GM19463 (cell line): ENCODE data around the gene CCDC154.

Experiments used
- ATAC-seq: cut with Tn5 transposase; IDR thresholded peaks from one replicate; pipeline ENCODE4 v1.9.1; 2021; ENCODE audit warnings: mild to moderate bottlenecking, moderate library complexity; ENCODE audit not compliant: unreplicated experiment

The CCDC154 gene

DNA sequence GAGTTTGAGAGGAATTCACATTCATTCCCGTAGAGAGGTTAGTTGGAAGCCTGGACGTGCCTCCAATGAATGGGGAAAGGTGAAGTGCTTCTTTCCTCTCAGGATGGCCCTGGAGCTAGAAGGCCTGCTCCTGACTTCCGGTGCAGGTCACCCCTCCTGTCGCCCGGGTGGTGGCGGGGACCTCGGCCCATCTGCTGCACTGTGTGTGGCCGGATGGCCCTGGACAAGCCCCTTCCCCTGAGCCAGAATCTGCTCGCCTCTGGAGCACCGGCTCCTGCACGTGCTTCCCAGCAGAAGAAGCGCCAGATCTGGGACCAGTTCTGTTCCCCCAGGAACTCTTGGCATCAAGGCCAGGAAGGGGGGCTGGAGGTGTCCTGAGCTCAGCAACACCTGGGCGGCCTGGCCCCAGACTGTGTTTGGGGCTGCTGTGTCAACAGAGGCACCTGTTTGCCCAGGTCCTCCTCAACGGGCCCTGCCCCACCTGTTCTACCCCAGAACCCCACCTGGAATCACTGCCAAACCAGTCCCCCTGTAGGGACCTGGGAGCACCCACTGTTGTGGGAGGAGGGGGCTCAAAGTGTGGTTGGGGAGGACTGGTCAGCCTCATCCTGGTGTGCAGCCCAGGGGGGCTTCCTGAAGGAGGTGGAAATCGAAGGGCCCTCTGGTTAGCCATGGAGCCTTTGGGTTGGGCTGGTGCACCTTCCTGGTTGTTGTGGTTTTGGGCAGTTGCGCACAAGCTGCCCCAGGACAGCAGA is 18.6 kb downstream of the CCDC154 start:
- no peak for ATAC-seq

DNA sequence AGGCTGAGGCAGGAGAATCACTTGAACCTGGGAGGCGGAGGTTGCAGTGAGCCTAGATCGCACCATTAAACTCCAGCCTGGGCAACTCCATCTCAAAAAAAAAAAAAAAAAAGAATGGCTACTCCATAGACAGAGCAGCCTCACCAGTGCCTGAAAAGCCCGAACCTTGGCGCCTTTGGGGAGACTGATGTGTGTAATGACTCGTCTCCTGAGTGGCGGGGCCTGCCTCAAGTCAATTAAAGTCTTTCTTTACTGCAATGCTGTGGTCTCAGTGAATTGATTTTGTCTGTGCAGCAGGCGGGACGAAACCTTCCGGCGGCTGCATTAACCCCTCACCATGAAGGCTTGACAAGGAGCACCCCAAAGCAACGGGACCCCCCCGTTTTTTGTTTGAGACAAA is 20.3 kb downstream of the CCDC154 start:
- no peak for ATAC-seq

DNA sequence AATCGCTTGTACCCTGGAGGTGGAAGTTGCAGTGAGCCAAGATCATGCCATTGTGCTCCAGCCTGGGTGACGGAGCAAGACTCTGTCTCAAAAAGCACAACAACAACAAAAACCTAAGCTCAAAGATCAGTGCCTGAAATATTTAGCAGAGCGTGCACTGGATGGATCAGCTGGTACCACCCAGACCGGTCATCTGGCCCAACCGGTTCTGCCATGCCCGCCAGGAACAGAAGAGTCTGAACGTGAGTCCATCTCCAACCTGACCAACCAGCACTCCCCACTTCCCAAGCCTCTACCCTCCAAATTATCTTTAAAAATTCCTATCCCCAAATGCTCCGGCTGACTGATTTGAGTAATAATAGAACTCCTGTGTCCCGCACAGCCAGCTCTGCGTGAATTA is 22.3 kb downstream of the CCDC154 start:
- no peak for ATAC-seq

DNA sequence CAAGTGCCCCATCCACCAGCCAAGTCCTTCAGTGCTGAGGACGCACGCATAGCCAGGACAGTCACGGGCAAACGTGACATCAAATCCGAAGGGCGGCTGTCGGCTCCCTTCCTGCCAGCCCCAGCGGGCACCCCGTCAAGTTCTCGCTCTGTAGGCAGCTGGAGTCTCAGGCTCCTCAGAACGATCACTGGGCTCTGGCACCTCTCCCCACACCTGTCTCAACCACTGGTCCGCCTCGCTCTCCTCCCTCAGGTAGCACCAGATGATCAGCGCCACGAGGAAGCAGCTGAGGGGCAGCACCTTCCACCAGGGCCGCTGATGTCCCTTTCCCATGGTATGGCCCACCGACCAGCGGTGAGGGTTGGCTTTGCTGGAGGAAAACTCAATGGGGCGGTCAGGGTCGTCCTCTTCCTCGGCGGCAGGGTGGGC is 24.2 kb downstream of the CCDC154 start:
- no peak for ATAC-seq

DNA sequence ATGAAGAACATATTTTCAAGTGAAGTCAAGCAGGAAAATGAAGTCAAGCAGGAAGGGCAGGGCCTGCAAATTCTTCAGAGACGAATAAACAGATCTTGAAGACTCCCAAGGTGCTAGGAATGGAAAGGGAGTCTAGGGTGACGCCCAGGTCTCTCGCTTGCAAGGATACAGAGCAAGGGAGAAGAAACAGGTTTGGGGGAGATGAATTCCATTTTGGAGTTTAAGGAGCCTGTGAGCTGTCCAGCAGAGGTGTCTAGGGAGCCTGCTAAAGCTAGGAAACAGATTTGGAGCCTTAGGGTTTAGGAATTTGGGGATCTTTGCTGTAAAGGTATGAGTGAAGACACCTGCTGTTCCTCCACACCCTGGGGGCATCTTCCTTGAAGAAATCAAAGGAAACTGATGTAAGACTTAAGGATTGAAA is 27.8 kb downstream of the CCDC154 start:
- no peak for ATAC-seq

DNA sequence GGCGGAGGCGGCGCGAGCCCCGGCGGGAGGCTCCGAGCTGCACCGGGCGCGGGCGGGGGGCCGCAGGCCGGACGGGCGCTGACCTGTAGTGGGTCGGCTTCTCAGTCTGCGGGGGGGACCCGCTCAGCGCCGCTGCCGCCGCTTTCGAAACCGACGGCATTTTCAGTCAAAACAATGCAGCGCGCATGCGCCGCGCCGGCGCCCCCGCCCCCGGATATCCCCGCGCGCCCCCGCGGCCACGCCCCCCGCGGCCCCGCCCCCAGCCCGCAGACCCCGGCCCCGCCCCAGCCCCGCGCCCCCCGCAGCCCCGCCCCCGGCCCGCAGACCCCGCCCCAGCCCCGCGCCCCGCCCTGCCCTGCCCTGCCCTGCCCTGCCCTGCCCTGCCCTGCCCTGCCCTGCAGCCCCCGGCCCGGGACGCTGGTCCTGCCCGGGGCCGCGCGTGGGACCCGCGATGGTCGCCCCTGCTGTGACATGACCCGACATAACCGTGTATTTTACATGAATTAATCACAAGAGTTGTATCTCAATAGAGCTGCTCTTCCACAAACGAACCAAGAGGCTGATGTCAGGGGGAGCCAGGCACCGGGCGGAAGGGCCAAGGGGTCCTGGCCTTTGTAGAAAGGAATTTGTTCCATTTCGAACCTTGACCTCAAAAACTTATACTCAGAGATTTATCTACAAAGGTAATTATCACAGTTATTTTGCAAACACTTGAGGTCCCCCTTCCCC is 29.7 kb downstream of the CCDC154 start, which contains the start of gene UNKL:
TSS of gene UNKL (minus strand) at position 173 of the 729 bp plus-strand sequence. CDS start at position 160, 13 bp downstream.
- no peak for ATAC-seq

DNA sequence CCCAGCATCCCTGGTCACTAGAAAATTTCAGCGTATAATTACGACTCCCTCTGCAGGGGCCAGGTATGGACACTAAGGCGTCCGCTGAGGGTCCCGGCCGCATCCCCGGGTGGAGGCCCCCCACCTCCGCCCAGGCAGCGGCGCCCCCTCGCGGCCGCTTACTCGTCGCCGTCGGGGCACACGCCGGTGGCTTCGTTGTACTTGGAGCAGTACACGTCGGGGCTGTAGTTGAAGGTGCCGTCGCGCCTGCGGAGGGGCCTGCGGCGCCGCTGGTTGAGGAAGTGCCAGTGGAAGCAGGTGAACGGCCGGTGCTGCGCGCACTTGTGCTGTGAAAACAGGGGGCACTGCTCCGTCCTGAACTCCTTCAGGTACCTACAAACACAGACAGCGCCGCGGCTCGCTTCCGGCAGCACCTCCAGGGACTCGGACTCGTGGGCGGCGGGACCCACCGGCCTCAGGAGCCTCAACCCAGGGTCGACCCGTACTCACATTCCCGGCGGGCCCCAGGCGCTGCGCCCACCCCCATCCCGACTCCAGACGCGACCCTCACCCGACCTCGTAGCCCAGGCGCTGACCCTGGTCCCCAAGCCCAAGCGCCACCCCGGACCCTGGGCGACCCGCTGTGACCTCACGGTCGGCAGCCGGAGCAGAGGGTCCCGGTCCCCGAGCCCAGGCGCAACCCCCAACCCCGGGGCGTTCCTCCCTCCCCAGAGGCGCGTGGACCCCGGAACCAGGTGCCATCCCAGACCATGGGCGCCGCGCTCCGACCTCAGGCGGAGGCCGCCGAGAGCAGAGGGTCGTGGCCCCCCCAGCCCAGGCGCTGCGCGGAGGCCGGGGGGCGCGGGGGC is 30.4 kb downstream of the CCDC154 start:
- ATAC-seq: no peak

DNA sequence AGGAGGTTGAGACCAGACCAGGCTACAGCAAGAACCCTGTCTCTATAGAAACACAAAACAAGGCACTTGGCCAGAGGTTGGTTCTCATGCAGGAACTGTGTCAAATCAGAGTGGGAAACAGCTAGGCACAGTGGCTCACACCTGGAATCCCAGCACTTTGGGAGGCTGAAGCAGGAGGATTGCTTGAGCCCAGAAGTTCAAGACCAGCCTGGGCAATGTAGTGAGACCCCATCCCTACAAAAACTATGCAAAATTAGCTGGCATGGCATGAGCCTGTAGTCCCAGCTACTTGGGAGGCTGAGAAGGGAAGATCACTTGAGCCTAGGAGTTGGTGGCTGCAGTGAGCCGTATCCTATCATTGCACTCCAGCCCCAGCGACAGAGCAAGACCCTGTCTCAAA is 31.5 kb downstream of the CCDC154 start:
- ATAC-seq: no peak

DNA sequence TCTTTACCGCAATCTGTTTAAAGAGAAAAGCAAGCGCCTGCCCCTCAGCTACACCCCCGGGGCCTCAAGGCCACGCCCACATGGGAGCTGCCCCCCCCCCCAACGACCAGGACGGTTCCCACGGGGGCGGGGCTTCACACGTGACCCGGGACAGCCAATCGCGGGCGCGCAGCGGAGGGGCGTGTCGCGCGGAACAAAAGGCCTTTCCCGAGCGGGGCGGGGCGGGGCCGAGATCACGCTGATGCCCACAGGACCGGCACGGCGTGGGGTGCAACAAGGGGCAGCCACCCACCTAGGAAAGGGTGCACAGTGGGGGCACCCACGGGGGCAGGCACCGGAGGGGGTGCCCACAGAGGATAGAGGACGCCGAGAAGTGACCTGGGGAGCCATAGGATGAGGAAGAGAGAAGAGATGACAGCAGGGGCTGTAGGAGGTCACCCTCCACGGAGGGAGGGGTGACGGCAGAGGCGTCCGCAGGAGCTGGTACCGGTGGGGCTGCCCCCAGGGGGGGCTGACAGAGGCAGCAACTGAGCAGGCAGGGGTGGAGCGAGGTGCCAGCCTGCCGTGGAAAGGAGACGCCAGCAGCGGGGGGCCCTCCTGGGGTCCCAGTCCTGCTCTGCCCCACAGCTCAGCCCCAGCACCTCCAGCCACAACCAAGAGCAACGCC is 36.1 kb downstream of the CCDC154 start:
- peak; percentile 69 for ATAC-seq

DNA sequence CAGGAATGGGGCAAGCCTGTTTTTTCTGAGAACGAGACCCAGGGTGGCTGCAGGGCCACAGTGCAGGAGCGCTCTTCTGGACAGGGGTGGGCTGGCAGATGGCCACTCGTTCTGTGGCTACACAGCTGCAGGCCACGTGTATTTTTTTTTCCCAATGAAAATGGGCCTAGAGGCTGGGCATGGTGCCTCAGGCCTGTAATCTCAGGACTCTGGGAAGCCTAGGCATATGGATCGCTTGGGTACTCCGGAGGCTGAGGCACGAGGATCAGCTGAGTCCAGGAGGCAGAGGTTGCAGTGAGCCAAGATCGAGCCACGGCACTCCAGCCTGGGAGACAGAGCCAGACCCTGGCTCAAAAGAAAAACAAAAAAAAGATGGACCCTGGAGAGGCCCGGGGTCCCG is 36.6 kb downstream of the CCDC154 start:
- ATAC-seq: no peak

DNA sequence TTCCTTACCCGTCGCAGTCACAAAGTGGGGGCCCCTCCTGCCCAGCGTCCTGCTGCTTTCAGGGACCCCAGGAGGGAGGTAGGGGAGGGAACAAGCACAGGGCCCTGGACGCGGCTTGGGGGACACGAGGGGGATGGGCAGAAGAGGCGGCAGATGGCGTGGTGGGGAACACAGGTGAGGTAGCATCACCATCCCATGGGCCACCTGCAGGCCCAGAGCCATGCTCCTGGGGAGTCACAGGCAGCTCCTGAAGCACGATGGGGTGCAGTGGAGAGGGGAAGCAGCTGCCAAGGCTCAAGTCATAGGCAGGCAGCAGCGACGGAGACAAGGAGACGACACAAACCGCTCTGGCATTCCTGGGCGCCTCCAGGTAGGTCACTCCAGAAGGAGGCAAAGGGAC is 40.6 kb downstream of the CCDC154 start:
- no peak for ATAC-seq

DNA sequence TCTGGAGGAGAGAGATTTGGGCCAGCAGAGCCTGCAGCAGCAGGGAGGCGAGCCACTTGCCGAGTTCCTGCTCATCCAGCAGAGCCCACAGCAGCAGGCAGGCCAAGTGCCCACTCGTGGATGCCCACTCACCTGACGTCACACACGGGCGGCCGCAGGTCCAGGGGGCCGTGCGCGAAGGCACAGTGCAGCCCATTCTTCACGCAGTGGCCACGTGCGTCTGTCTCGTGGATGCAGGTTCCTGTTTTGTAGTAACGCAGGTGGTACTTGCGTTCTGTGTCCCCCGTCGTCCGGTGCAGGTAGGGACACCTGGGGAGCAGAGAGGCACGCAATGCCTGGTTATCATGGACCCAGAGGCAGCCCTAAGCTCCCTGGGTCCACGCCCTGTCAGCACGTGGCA is 41.3 kb downstream of the CCDC154 start:
- ATAC-seq: no peak

DNA sequence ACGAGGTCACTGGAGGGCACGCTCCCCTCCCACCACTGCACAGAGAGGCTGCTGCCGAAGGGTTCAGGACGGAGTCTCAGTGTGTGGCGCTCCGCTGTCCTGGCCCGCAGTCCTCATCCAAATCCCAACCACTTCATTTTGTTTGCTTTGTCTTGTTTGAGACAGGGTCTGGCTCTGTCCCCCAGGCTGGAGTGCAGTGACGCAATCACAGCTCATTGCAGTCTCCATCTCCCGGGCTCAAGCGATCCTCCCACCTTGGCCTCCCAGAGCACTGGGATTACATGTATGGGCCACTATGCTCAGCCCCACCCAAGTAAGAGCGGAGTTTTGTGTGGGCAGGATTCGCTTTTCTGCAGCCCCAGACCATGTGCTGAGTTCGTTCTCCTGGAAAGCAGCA is 42.6 kb downstream of the CCDC154 start:
- no peak for ATAC-seq

DNA sequence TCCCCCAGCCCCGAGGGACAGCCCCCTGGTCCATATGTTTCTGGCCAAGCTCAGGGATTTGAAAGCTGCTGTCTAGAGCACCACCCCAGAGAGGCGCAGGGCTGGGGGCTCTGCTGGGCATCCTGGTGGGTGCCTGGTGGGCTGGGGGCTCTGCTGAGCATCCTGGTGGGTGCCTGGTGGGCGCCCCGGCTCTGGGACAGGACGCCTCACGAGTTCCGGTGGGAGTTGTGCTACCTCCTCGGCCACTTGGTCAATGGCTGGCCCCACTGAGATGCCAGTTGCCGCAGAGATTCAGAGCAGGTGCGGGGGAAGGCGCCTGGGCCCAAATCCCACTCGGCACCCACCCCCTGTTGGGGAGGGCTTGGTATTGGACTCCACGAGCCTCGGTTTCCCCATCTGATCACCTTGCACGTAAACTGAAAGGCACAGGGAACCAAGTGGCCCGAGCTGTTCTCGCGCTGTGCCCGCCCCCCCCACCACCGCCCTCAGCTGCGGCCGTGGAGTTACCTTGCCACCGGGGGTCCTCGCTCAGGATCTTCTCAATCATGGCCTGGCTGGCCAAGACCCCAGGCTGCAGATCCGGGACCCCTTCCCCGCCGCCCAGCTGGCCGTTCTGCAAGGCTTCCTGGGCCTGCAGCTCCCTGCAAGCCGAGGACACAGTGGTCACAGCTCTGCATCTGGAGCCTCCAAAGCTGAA is 43.1 kb downstream of the CCDC154 start:
- no peak for ATAC-seq

DNA sequence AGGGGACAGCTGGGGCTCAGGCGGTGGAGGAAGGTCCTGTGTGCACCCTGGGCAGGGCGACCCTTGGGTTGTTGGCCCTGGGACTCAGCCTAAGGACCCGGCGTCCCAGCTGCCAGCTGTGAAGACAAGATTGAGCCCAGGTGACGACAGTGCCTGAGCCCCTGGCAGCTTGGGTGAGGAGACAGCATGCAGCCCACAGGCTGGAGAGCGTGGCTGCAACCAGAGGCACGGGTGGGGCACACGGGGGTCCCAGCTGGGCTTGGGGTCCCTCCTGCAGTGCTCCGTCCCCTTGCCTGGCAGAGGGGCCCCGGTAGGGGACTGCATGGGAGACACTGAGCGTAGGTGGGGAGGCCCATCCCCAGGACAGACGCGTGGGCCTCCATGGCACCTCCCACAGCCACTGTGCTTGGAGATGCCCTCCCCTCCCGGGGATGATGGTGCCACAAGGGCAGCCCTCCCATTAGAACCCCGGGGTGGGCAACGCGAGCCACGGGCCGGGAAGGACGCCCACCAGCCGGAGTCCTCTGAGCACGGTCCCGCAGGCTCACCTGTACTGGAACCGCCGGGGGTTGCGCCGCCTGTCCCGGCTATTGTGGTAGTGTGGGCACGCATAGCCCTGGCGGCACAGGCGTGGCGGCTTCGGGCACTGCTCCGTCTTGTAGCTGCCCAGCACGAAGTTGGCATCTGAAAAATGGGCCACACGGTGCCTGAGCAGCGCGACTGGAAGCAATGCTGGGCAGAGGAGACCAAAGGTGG is 45.4 kb downstream of the CCDC154 start:
- no peak for ATAC-seq

DNA sequence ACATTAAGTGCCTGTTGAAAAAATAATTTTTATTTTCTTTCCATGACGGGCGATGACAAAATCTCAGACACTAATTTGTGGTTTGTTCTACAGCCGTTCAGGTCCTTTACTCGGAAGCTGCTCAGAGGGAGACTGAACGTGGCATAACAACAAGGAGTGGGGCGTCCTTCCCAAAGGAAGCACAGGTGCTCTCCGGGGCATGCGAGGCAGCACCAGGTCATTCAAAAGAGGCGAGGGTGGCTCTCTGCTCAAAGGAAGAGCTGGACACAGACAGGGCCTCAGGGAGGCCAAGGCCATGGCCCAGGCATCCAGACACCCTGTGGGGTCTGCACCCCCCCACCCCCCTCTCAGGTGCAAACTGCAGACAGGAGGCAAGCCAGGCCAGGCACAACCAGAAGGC is 46.0 kb downstream of the CCDC154 start:
- ATAC-seq: no peak

DNA sequence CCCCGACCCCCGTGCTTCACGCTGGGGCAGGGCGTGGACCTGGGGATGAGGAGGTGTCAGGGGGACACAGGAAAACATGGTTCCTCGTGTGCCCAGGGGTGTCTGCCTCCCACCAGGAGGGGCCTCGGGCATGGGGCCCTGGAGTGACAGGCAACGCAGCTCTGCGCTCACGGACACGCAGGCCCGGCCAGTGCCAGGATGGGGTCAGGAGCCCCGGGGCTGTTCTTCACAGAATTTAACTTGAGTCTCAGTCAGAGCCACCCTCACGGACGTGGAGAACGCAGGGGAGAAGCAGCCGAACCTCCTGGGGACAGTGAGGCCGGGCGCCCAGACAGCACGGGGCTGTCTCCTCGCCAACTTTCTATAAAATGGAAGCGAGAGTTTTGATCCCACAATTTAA is 46.6 kb downstream of the CCDC154 start:
- no peak for ATAC-seq

DNA sequence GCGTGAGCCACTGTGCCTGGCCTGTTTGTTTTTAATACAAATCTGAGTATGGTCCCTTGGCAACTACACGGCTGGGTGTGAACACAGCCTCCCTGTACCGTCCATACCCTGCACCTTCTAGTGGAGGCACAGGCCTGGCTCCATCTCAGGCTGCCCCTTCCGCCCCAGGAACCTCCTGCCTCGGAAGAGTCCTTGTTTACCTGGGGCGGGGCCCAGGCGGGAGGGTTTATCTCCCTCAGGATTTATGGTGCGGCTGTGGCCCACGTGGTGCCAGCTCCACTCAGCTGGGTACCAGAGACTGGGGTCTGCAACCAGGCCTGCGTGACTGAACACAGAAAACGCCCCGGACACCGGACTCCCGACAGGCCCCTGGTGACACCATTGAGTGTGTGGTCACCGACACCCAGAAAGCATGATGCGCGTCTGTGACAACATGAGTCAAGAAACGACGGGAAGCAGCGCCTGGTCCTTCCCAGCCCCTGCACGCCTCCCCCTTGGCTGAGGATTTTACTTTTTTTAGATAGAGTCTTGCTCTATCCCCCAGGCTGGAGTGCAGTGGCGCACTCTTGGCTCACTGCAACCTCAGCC is 48.8 kb downstream of the CCDC154 start:
- no peak for ATAC-seq

DNA sequence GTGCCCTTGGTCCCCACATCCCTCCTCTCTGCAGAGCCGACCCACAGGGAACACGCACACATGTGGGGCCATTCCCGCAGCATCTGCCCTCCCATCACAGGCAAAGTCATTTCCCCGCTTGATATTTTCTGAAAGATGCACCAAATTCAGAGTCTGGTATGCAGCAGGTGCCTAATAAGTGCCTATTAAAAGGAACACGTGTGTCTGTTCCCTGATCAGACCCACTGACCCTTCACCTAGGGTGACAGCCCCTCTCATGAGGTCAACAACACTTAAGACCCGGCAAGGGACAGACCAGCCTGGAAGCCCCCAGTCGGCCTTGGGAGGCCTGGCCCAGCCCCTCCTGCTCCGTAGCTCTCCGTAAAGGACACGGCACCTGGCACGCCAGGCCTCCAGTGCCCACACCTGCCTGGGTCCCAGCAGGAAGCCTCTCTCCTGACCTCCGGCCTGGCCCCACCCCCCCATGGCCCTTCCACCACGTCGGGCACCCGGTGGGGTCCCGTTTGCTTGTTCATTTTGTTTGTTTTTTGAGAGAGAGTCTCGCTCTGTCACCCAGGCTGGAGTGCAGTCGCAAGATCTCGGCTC is 49.9 kb downstream of the CCDC154 start:
- ATAC-seq: no peak
